Mononuclear cell (primary cell): ENCODE measurements around the gene ZBTB7A. TPM values are rescaled to one million over a fixed set of nuclear protein-coding genes. Genes with fewer than 3 reads are reported as not detected.

Experiments used
- H3K27me3 ChIP-seq: 2 replicates; pipeline ENCODE4 v1.6.0; 2011; ENCODE audit warnings: low read length, control low read depth; ENCODE audit not compliant: insufficient read depth
- H3K4me1 ChIP-seq: 2 replicates; pipeline ENCODE4 v1.5.1; 2011; ENCODE audit warnings: mild to moderate bottlenecking, low read length, control low read depth; ENCODE audit not compliant: insufficient read depth
- H3K4me3 ChIP-seq: 2 replicates; pipeline ENCODE4 v1.5.1; 2011; ENCODE audit warnings: mild to moderate bottlenecking, low read length, moderate library complexity
- H3K9me3 ChIP-seq: 2 replicates; pipeline ENCODE4 v1.5.1; 2011; ENCODE audit warnings: low read depth, mild to moderate bottlenecking, control low read depth, low read length
- total RNA-seq: library from RNA; depleted of rRNA; stranded (reverse); fragments of >200 nt; gene quantifications from one replicate; pipeline ENCODE4 v1.2.3, GENCODE V29; 2012

ZBTB7A gene
- total RNA-seq, 1 donor: 91.1 TPM

DNA sequence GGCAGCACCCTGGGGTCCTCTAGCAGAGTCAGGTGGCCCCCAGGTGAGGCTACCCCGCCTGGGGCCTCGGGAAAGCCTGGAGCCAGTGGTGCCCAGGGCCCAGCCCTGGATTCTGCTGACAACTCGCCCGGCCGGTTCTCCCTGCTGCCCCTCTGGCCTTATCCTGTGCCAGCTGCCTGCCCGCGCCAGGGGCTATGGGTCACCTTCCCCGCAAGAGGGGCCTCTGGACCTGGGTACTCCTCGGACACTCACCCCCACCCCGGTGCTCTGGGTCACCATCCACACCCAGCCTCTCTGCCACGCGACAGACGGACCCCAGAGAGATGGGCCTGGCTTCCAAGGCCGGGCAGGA lies 24.0 kb downstream of the ZBTB7A start:
- no peak overlapping the region for H3K4me3 ChIP-seq
- H3K4me1 ChIP-seq: no peaks in the 10 kb centered on the region
- no peaks in the 10 kb centered on the region for H3K9me3 ChIP-seq
- no peaks in the 10 kb centered on the region for H3K27me3 ChIP-seq

DNA sequence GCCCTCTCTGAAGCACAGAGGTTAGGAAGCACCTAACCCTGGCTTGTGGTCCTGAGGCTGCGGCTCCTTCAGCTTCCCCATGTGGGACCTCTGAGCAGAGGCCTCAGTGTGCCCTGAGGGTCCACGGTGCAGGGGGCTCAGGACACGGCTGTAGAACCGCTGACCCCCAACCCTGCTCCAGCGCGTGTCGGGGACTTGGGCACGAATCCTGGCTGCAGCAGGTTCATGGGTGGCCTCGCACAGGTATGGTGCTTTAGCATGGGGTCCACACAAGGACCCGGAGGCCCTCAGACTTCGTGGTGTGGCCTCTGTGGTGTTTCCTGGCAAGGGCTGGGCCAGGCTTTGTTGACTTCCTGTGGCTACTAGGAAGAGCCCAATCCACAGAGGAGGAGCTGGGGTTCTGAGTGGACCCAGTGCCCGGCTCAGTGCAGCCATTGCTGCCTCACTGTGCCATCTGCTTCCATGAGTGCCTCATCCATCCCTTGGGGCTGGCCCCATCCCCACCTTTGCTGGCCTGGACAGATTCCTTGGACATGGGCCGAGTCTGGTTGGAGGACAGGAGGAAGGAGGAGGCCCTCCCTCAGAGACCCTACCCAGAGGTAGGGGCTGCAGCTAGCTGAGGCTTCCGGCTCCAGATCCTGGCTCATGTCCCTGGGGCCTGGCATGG lies 24.5 kb downstream of the ZBTB7A start:
- Histone ChIP-seq H3K4me1 (no peaks in the 10 kb centered on the region), H3K27me3 (no peaks in the 10 kb centered on the region), H3K4me3 (no peak overlapping the region), H3K9me3 (no peaks in the 10 kb centered on the region)

DNA sequence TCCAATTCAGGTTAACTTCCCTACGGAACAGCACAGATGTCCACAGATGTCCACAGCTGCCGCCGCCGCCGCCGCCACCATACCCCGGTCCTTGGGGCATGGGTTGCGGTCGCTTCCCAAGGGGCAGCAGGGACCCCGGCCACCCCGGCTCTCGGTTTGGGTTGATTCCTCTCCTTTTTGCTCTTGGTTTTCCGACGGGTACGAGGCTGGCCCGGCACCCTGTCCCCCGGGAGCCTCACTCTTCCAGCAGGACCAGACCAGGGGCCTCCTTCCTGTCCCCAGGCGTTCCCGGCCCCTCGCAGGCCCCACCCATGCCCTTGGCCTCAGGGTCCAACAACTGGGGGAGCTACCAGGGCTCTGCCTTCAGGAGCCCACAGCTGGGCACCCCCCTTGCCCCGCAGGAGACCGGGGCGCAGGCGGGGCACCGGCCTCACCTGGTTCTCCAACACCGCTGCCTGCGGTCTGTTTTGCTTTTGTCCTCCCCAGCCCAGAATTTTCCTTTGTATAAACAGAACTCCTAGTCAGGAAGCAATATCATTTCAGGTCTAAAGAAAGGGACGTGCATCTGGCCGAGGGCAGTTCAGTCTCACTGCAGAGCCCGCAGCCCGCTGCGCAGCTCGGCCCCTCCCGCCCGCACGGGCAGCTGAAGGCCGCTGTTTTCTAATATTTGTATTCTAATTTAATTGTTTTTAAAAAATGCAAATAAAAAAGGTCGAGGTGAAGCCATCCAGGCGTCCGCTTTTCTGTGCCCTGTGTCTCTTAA lies 27.9 kb downstream of the ZBTB7A start:
- no peaks in the 10 kb centered on the region for H3K27me3 ChIP-seq
- no peak overlapping the region for H3K4me3 ChIP-seq
- H3K4me1 ChIP-seq: no peaks in the 10 kb centered on the region
- H3K9me3 ChIP-seq: no peaks in the 10 kb centered on the region

DNA sequence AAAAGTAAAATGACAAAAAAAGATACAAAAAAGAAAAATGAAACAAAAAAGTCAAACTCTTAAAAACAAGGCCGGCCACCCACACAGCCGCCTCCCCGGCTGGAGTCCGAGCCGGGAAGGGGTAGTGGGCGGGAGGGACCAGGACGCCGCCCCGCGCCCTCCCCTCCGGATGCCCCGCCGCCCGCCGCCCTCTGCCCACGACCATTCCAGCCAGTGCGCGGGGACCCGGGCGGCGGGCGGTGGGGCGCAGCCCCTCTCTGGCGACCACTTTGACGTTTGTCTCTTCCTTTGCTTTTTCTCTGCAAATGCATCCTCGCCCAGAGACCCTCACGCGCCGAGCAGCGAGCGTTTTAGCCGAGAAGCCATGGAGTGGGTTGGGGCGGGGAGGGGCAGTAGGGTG lies 28.6 kb downstream of the ZBTB7A start:
- H3K4me1 ChIP-seq: no peaks in the 10 kb centered on the region
- no peak overlapping the region for H3K4me3 ChIP-seq
- no peaks in the 10 kb centered on the region for H3K27me3 ChIP-seq
- no peaks in the 10 kb centered on the region for H3K9me3 ChIP-seq

DNA sequence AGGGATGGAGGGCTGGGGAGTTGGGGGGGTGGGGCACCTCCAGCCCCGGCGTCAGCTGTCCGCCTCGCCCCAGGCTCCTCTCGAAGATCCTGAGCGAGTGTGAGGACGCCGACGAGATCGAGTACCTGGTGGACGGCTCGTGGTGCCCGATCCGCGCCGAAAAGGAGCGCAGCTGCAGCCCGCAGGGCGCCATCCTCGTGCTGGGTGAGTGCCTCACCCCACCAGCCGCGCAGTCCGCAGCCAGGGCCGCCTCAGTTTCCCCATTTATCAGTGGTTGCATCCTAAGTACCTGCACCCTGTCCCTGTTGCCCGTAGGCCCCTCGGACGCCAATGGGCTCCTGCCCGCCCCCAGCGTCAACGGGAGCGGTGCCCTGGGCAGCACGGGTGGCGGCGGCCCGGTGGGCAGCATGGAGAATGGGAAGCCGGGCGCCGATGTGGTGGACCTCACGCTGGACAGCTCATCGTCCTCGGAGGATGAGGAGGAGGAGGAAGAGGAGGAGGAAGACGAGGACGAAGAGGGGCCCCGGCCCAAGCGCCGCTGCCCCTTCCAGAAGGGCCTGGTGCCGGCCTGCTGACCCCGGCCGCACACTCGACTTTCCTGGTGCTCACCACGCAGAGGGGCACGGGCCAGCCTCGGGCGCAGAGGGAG lies 29.3 kb downstream of the ZBTB7A start:
- Histone ChIP-seq H3K9me3 (no peaks in the 10 kb centered on the region), H3K4me1 (no peaks in the 10 kb centered on the region), H3K4me3 (no peak overlapping the region), H3K27me3 (no peaks in the 10 kb centered on the region)

DNA sequence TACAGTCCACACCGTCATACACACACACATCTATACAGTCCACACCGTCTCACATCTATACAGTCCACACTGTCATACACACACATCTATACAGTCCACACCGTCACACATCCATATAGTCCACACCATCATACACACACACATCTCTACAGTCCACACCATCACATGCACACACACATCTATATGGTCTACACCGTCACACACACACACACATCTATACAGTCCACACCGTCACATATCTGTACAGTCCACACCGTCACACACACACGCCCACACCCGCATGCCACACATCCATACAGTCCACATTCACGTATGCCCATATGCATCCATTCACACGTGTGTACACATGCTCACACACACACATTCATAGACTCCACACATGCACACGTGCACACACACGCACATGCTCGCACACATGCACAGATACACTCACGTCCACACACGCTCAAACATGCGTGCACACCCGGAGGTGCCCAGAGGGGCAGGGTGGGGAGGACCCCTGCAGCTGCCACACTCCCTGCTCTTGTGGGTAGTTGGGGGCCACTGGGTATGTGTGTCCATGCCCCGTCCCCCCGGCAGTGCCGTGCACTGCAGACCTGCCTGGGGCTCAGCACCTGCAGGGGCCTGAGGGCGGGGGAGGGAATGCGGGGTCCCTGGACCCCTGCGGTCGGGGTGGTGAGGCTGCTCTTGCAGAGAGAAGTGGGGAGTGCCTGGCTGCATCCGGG lies 30.0 kb downstream of the ZBTB7A start:
- no peaks in the 10 kb centered on the region for H3K27me3 ChIP-seq
- H3K4me3 ChIP-seq: no peak overlapping the region
- H3K4me1 ChIP-seq: no peaks in the 10 kb centered on the region
- no peaks in the 10 kb centered on the region for H3K9me3 ChIP-seq

DNA sequence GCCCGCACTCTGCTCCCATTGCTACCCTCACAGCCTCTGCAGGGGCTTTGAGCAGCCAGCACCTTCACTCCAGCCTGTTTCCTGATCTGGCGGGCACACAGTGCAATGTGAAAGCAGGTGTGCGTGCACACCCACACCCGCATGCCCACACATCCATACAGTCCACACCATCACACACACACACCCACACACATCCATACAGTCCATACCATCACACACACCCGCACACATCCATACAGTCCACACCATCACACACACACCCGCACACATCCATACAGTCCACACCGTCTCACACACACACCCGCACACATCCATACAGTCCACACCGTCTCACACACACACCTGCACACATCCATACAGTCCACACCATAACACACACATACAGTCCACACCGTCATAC lies 31.1 kb downstream of the ZBTB7A start:
- Histone ChIP-seq H3K27me3 (no peaks in the 10 kb centered on the region), H3K9me3 (no peaks in the 10 kb centered on the region), H3K4me1 (no peaks in the 10 kb centered on the region), H3K4me3 (no peak overlapping the region)

DNA sequence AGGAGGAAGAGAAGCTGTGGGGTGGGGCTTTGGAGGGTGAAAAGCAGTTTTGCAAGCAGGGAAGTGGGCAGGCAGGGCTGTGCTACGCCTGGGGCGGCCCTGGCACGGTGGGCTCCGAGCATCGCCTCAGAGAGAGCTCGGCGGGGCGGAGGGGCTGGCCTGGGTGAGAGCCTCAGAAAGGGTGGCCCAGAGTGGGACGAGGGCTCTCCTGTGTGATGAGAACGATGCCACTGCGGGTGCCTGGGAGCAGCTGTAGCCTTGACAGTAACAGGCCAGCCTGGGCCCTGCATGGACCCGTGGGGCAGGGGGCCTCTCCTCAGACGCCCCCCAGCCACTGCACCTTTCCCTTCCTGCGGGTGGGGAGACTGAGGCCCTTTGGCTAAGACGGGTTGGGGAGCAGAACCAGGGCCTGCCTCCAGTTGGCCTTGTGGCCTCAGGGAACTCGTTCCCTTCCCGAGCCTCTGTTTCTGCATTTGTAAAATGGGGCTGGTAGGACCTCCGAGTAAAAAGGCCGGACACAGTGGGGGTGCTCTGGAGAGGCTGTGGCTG lies 31.6 kb downstream of the ZBTB7A start:
- H3K4me3 ChIP-seq: no peak overlapping the region

DNA sequence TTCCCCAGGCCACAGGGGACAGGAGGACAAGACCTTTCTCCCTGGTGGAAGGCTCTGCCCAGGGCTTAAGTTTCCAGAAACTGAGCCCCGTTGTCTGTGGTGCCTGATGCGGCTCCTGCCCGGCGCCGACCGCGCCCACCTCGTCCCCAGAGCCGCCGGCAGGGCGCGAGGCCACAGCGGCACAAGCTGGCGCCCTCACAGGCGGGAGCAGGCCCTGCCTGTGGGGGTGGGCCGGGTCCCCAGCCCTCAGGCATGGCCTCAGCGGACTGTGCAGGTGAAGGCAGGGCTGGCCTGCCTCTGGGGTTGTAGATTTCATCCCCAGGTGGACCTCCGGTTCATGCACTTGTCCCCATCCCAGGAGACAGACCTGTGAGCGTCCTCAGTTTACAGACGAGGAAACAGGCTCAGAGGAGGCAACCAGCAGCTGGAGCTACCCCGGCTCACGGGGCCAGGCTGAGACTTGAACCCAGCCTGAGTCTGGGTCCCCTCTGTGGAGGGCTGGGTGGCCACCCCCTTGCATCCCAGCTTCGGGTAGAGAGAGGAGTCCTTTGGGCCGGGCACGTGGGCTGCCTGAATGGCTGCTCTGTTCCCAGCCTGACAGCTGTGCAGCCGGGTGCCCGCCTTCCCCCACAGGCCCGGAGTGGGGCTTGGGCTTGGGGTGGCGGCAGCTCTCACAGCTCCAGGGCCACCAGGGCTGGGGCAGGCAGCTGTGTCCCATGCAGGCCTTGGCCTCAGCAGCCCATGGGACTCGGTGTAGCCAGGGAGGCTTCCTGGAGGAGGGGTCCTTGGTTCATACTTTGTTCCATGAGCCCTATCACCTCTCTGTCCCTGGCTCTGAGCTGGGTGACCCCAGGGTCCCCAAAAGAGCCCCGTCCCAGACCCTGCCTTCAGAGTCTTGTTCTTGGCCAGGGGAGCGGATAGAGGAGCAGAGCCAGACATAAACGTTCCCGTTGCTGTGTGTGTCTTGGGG lies 32.4 kb downstream of the ZBTB7A start:
- no peaks in the 10 kb centered on the region for H3K27me3 ChIP-seq
- no peaks in the 10 kb centered on the region for H3K4me1 ChIP-seq
- H3K4me3 ChIP-seq: no peak overlapping the region
- H3K9me3 ChIP-seq: no peaks in the 10 kb centered on the region

More for the DNA sequence above, 31.6 kb downstream of the ZBTB7A start:
- H3K9me3 ChIP-seq: no peaks in the 10 kb centered on the region
- H3K4me1 ChIP-seq: no peaks in the 10 kb centered on the region
- no peaks in the 10 kb centered on the region for H3K27me3 ChIP-seq

DNA sequence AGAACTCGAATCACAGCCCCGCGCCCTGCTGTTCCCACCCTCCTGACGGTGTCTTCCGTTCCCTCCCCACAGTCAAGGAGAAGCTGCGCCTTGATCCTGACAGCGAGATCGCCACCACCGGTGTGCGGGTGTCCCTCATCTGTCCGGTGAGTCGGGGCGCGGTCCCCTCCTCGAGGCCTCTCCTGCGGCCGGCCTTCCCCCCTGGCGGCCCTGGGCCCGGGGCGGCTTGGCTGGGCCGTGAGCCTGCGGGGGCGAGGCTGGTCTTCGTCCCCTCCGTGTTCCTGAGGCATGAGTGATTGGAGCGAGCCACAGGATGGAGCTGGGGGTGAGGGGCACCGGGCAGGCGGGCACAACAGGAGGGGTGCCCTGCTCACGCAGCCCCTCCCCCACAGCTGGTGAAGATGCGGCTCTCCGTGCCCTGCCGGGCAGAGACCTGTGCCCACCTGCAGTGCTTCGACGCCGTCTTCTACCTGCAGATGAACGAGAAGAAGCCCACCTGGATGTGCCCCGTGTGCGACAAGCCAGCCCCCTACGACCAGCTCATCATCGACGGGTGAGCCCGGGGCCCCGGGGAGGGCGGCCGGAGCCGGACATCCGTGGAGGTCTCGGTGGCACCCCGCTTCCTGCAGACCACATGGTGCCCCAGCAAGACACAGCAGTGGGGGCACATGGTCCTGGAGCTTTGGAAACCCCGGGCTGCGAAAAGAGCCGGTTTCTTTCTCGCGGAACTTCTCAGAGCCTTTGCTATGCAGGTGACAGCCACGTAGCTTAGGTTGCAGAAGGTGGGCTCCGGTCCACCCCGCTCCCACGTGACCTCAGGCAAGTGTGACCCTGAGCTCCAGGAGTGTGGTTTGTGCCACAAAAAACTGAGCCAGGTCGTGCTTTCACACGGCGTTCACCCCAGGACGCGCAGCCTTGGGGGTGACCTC lies 33.4 kb downstream of the ZBTB7A start:
- Histone ChIP-seq H3K27me3 (no peaks in the 10 kb centered on the region), H3K4me3 (no peak overlapping the region), H3K4me1 (no peaks in the 10 kb centered on the region), H3K9me3 (no peaks in the 10 kb centered on the region)

DNA sequence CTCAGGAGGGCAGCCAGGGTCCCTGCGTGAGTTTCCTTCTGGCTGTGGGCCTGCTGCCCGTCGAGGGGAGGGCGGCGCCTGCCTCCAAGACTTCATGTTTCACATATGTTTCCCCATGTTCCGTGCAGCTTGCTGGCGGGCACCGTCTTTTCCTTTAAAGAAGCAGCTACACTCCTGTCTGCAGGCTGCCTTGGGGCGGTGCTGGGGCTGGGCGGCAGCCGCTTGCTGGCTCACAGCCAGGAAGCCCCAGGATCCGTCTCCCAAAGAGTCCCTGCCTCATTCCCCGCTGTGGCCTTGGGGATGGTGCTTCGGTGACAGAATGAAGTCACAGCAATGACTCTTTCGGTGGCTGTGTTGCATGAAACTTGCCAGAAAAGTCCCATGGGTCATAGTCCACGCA lies 34.3 kb downstream of the ZBTB7A start:
- H3K4me1 ChIP-seq: no peaks in the 10 kb centered on the region
- no peak overlapping the region for H3K4me3 ChIP-seq
- H3K9me3 ChIP-seq: no peaks in the 10 kb centered on the region
- no peaks in the 10 kb centered on the region for H3K27me3 ChIP-seq

DNA sequence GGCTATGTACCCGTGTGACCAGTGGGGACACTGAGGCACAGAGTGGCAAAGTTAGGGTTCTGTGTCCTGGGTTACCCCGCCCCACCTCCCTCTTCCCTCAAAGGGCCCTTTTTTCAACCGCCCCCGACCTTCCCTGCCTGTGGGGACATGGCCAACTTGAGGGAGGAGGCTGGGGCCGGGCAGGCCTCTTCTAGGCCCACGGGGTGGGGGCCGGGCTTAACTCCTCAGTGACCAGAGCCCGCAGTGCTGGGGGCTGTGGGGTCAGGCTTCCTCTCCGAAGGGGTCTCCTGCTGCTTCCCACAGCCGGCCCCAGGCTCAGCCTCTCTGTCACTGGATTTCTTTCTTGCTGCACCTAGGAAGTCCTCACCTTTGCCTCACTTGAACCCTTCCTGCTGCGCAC lies 35.3 kb downstream of the ZBTB7A start:
- Histone ChIP-seq H3K9me3 (no peaks in the 10 kb centered on the region), H3K4me3 (no peak overlapping the region), H3K4me1 (no peaks in the 10 kb centered on the region), H3K27me3 (no peaks in the 10 kb centered on the region)

DNA sequence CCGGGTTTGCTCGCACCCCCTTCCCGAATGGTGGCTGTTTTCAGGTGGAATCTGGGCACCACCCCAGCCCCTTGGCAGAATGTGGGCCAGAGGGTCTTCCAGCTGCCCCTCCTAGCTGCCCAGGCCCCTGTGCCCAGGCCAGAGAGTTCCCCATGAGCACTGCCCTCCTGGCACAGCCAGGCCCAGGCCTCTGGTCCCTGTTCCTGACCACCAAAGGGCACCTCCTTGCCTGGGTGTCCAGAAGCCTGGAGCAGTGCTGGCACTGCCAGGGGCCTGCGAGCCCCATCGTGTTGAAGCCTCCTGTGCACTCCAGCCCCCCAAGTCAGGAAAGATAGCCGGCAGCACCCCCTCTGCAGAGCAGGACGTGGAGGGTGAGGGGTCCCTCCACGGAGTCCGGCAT lies 35.7 kb downstream of the ZBTB7A start:
- Histone ChIP-seq H3K9me3 (no peaks in the 10 kb centered on the region), H3K27me3 (no peaks in the 10 kb centered on the region), H3K4me3 (no peak overlapping the region), H3K4me1 (no peaks in the 10 kb centered on the region)
